ENCODE data around the gene TANGO2. TPM values are rescaled to one million over a fixed set of nuclear protein-coding genes. Genes with fewer than 3 reads are reported as not detected.

TANGO2 gene
- total and polyA plus RNA-seq, 9 of the 15 experiments (the other 6 are each of a cell fraction or from before 2014, with no cell fraction given), result 15.5 to 94.9 (median 70.1) TPM

DNA sequence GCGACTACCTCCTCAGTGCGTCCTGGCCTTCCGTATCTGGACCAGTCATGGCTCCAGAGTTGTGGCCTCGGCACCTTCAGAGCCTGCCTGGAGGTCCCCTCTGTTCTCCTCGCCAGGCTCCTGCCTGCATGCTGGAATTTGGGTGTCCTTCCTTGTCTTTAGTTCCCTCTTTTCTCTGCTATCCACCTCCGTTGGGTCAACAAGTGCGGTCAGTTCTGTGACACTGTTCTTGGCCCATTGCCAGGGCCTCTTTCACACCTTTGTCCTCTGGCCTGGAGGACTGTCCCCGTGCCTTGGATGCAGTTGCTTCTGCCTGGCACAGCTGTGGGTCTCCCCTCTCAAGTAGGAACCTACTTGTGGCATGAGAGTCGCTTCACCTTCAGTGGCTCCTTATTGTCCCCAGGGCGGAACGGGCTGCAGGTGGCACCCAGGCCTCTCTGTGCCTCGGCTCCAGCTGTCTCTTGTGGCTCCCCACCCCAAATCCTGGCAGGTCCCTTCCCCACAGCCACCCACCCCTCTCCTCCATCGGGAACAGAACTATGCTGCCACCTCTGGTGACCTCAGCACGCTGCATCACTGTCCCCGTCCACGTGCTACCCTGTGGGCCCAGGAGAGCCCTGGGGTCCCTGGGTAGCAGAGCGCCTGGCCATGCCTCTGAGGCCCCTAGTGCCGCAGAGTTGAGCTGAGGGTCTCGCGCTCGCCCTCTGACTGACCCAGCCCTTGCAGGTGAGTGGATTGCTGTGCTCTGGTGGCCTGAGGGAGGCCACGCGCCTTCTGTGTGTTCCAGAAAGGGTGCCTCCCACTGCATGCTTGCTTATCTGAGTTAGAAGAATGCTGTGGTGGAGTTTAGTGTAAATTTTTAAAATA lies 63.9 kb downstream of the TANGO2 start (continued):
- no peak for TF ChIP-seq CUX1 (CRISPR knock-in tag; IDR thresholded peaks at IDR 0.05)
- TF ChIP-seq, protein P1, sequence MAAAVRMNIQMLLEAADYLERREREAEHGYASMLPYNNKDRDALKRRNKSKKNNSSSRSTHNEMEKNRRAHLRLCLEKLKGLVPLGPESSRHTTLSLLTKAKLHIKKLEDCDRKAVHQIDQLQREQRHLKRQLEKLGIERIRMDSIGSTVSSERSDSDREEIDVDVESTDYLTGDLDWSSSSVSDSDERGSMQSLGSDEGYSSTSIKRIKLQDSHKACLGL (CRISPR knock-in tag; IDR thresholded peaks at IDR 0.05; ENCODE audit: borderline replicate concordance, poor library complexity, severe bottlenecking), result peak; percentile 89
- no peak for TF ChIP-seq NR3C1 (CRISPR knock-in tag; IDR thresholded peaks at IDR 0.05)
- TF ChIP-seq POLR2AphosphoS2 (IDR thresholded peaks at IDR 0.05; ENCODE audit: low read length), result 0 out of 2 replicates have a peak, but pooled peaks have one; percentile 18
- no peak for TF ChIP-seq ARHGAP35 (IDR thresholded peaks at IDR 0.05; ENCODE audit: partially characterized antibody)
- peak; percentile 88; the same call in 1 of the 2 replicates for TF ChIP-seq MXI1 (IDR thresholded peaks at IDR 0.05; ENCODE audit: low read depth, low read length)
- peak; percentile 89; the same call in 1 of the 2 replicates for TF ChIP-seq HBP1 (CRISPR knock-in tag; IDR thresholded peaks at IDR 0.05)
- no peak for TF ChIP-seq ETV5 (CRISPR knock-in tag; IDR thresholded peaks at IDR 0.05; ENCODE audit: low read depth)
- no peak for TF ChIP-seq PTRF (tag; IDR thresholded peaks at IDR 0.05)
- 0 out of 2 replicates have a peak, but pooled peaks have one; percentile 45 for TF ChIP-seq TAF7 (tag; IDR thresholded peaks at IDR 0.05)
- peak; percentile 39 for TF ChIP-seq POU5F1 (IDR thresholded peaks at IDR 0.05; ENCODE audit: borderline replicate concordance, low read depth, low read length, partially characterized antibody)
- peak in 1 of 2 experiments; percentile 37; a peak in 1 of 4 replicates for TF ChIP-seq ETV6 (IDR thresholded peaks at IDR 0.05; ENCODE audit: borderline replicate concordance in 1 of 2, low read depth in 2 of 2, low read length in 1 of 2)
- TF ChIP-seq ETV6 (CRISPR knock-in tag; IDR thresholded peaks at IDR 0.05; ENCODE audit: borderline replicate concordance), result no peak
- no peak for TF ChIP-seq HNRNPK (IDR thresholded peaks at IDR 0.05; ENCODE audit: low read depth, low read length, poor library complexity, severe bottlenecking)
- TF ChIP-seq ZSCAN32 (CRISPR knock-in tag; IDR thresholded peaks at IDR 0.05), result 0 out of 2 replicates have a peak, but pooled peaks have one; percentile 60

Data from K562 (cell line).